Breast epithelium (tissue), 3 donors: ENCODE results near the gene EFL1.

Experiments
- CTCF ChIP-seq, 3 donors: fragments of 450-650 bp; IDR thresholded peaks; one replicate each; pipeline ENCODE4 v1.5.1; 2016 to 2017; ENCODE audit warnings: antibody characterized with exemption in 3 of 3, mild to moderate bottlenecking in 3 of 3, moderate library complexity in 3 of 3
- POLR2A ChIP-seq: fragments of 450-650 bp; IDR thresholded peaks from one replicate; pipeline ENCODE4 v1.6.1; 2016; ENCODE audit warnings: antibody characterized with exemption, mild to moderate bottlenecking, moderate library complexity
- POLR2AphosphoS5 ChIP-seq, 3 donors: sonication (generic); formaldehyde crosslinking; IDR thresholded peaks; one replicate each; pipeline ENCODE4 v1.6.1; 2017; ENCODE audit warnings: antibody characterized with exemption in 3 of 3

GRCh38 chr15:82128401-82129148 is 134.0 kb downstream of the EFL1 start:
- no peak for TF ChIP-seq POLR2A
- TF ChIP-seq CTCF (IDR thresholded peaks at IDR 0.05), result no peak
- no peak for TF ChIP-seq POLR2AphosphoS5 (IDR thresholded peaks at IDR 0.05)
